HEK293 (cell line): ENCODE measurements around the gene CNN2.

ENCODE experiments used
- ZNF2 ChIP-seq: fragments of 450-650 bp; formaldehyde crosslinking; IDR thresholded peaks from 2 replicates; pipeline ENCODE4 v1.5.1; 2016; ENCODE audit warnings: missing biosample characterization, missing genetic modification characterization
- TF ChIP-seq, protein P1 (sequence below): fragments of 450-650 bp; formaldehyde crosslinking; IDR thresholded peaks from 2 replicates; pipeline ENCODE4 v1.5.1; 2016; ENCODE audit warnings: missing biosample characterization, missing genetic modification characterization

DNA sequence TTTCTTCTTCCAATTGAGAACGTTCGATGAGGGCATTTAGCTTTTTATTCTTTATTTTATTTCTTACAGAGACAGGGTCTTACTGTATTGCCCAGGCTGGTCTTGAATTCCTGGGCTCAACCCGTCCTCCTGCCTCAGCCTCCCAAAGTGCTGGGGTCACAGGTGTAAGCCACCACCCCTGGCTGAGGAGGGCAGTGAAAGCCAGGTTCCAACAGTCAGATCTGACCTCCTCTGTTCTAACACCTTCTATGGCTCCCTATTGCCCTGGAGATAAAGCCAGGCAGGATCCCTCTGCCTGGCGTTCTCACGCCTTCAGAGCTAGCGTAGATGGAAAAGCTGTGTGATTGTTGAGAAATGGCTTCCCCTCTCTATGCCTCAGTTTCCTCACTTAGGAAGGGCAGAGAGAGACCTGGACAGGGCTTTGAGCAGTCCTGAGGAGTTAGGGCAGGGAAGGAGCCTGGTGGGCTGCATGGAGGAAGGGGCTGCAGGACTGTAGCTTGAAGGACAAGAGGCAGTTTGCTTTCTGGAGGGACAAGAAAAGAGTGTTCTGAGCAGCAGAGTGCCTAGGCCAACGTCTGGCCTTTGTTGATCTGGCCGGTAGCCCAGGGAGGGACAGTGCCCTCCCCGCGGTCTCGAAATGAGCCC lies 46.1 kb downstream of the CNN2 start:
- TF ChIP-seq, protein P1, sequence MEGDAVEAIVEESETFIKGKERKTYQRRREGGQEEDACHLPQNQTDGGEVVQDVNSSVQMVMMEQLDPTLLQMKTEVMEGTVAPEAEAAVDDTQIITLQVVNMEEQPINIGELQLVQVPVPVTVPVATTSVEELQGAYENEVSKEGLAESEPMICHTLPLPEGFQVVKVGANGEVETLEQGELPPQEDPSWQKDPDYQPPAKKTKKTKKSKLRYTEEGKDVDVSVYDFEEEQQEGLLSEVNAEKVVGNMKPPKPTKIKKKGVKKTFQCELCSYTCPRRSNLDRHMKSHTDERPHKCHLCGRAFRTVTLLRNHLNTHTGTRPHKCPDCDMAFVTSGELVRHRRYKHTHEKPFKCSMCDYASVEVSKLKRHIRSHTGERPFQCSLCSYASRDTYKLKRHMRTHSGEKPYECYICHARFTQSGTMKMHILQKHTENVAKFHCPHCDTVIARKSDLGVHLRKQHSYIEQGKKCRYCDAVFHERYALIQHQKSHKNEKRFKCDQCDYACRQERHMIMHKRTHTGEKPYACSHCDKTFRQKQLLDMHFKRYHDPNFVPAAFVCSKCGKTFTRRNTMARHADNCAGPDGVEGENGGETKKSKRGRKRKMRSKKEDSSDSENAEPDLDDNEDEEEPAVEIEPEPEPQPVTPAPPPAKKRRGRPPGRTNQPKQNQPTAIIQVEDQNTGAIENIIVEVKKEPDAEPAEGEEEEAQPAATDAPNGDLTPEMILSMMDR (tag by site-specific recombination) = no peak
- TF ChIP-seq ZNF2 (tag by site-specific recombination) = no peak
